Left cardiac atrium (tissue), 4 donors: ENCODE data around the gene TUBA1A. TPM values are rescaled to one million over a fixed set of nuclear protein-coding genes. Genes with fewer than 3 reads are reported as not detected.
"Not testable (repeated sequence)": the region's sequence is repeated elsewhere in the genome, so short reads cannot be mapped to it uniquely, and the experiment has no call there.

Source experiments
- ATAC-seq, 2 donors: fragments of 200-7000 bp; cut with Tn5 transposase; one replicate each; pipeline ENCODE4 v1.9.1; 2020; ENCODE audit warnings: mild to moderate bottlenecking in 2 of 2, moderate library complexity in 2 of 2
- DNase-seq: peaks from one replicate; pipeline ENCODE4 v3.0.0-alpha.2; 2020
- intact Hi-C, 2 donors: fragments of 100-400 bp; cut with DNase I; formaldehyde crosslinking; loops; one replicate each; pipeline versions ENCODE4 v1.14.1 to v1.15.1; 2022 to 2023
- total RNA-seq, 2 donors: library from RNA; stranded (reverse); fragmentation: NEBNext Ultra II Directional; extraction: Animal tissue kit (Norgen Biotek cat#: 25700); gene quantifications; one replicate each; pipeline ENCODE4 v1.2.1, GENCODE V29; 2021
- donor health status: DM: no; HTN: yes; CAD: no.
- donor health status: DM: no; HTN: yes; CAD: no; lungs with severe emphysema.
- donor health status: DM: yes; HTN: yes; CAD: no.
- donor health status: Dilated cardiomyopathy.

TUBA1A gene
- total RNA-seq, 2 donors from 2014 or later = 119 to 134 TPM

- ATAC-seq (no peak), DNase-seq (no peak)
- intact Hi-C loops = no loop called here
Measured at GRCh38 chr12:49174218-49174617, 14.7 kb downstream of the TUBA1A start.

- intact Hi-C loops = no loop called here
- ATAC-seq (no peak), DNase-seq (no peak)
Measured at GRCh38 chr12:49170924-49171323, 18.0 kb downstream of the TUBA1A start.

GRCh38 chr12:49165114-49165513, 23.8 kb downstream of the TUBA1A start:
- DNase-seq (no peak), ATAC-seq (no peak)
- intact Hi-C loops = no loop called here

- intact Hi-C loops, ATAC-seq, DNase-seq: not testable (repeated sequence)
Measured at GRCh38 chr12:49161901-49162300, 27.0 kb downstream of the TUBA1A start.

GRCh38 chr12:49161092-49161795, 27.6 kb downstream of the TUBA1A start:
- intact Hi-C loops = no loop called here
- DNase-seq = no peak
- ATAC-seq = no peak

- ATAC-seq = no peak
- intact Hi-C loops = no loop called here
- no peak for DNase-seq
Measured at GRCh38 chr12:49160399-49160798, 28.5 kb downstream of the TUBA1A start.

- ATAC-seq (no peak), DNase-seq (no peak)
- intact Hi-C loops = no loop called here
Measured at GRCh38 chr12:49154221-49154620, 34.7 kb downstream of the TUBA1A start.

GRCh38 chr12:49147384-49147783, 41.5 kb downstream of the TUBA1A start:
- no peak for DNase-seq
- no peak for ATAC-seq
- intact Hi-C loops = no loop called here

- ATAC-seq (no peak), DNase-seq (no peak)
- intact Hi-C loops = no loop called here
Measured at GRCh38 chr12:49146406-49146805, 42.5 kb downstream of the TUBA1A start.

GRCh38 chr12:49144384-49144783, 44.5 kb downstream of the TUBA1A start:
- DNase-seq (no peak), ATAC-seq (no peak)
- intact Hi-C loops = no loop called here

- ATAC-seq (no peak), DNase-seq (no peak)
- intact Hi-C loops = loop anchor here in 1 of 2 donors (10.0 kb wide), 1 partner anchor 46 kb away; the partner anchor contains the start of gene TUBA1A
Measured at GRCh38 chr12:49138999-49139398, 49.9 kb downstream of the TUBA1A start.

GRCh38 chr12:49138587-49138986, 50.3 kb downstream of the TUBA1A start:
- ATAC-seq = no peak
- no peak for DNase-seq
- intact Hi-C loops = loop anchor here in 1 of 2 donors (10.0 kb wide), 1 partner anchor 46 kb away; the partner anchor contains the start of gene TUBA1A

- DNase-seq (no peak), ATAC-seq (no peak)
- intact Hi-C loops = loop anchor here in 1 of 2 donors (10.0 kb wide), 1 partner anchor 47 kb away; the partner anchor contains the start of gene TUBA1A
Measured at GRCh38 chr12:49137476-49137875, 51.4 kb downstream of the TUBA1A start.

- intact Hi-C loops = loop anchor here in 1 of 2 donors (10.0 kb wide), 1 partner anchor 48 kb away; the partner anchor contains the start of gene TUBA1A
- not testable (repeated sequence) for ATAC-seq, DNase-seq
Measured at GRCh38 chr12:49136997-49137396, 51.9 kb downstream of the TUBA1A start.

Other genes starting within 250 kb of the TUBA1A start
- 10 to 100 TPM; 72.2 to 90.5 TPM for gene ARF3, start 231.6 kb downstream of the TUBA1A start, total RNA-seq
- gene WNT10B, start 217.3 kb downstream of the TUBA1A start, total RNA-seq = 1 to 10 TPM in 1 of 2 donors, under 1 TPM in 1; 0.65 to 1.0 TPM
- gene WNT1, start 210.8 kb downstream of the TUBA1A start, total RNA-seq = not detected
- under 1 TPM; 0.29 to 0.84 TPM for gene DDN, start 189.7 kb downstream of the TUBA1A start, total RNA-seq
- 10 to 100 TPM; 70.2 to 72.2 TPM for gene PRKAG1, start 170.3 kb downstream of the TUBA1A start, total RNA-seq
- 10 to 100 TPM; 44.1 to 47.4 TPM for gene KMT2D, start 128.3 kb downstream of the TUBA1A start, total RNA-seq
- under 1 TPM; 0.24 to 0.41 TPM for gene RHEBL1, start 119.1 kb downstream of the TUBA1A start, total RNA-seq
- 1 to 10 TPM in 1 of 2 donors, under 1 TPM in 1; 0.97 to 1.0 TPM for gene DHH, start 94.3 kb downstream of the TUBA1A start, total RNA-seq
- 10 to 100 TPM; 24.4 to 46.0 TPM for gene LMBR1L, start 78.2 kb downstream of the TUBA1A start, total RNA-seq
- gene TUBA1B, start 57.7 kb downstream of the TUBA1A start, total RNA-seq = 100 to 1,000 TPM; 577 to 615 TPM
- 10 to 100 TPM; 68.0 to 99.9 TPM for gene TUBA1C, start 76.0 kb upstream of the TUBA1A start, total RNA-seq
- under 1 TPM in 1 of 2 donors, not detected in 1; 0.59 TPM for gene PRPH, start 106.1 kb upstream of the TUBA1A start, total RNA-seq
- 1 to 10 TPM in 1 of 2 donors, not detected in 1; 1.5 TPM for gene TROAP, start 134.2 kb upstream of the TUBA1A start, total RNA-seq
- not detected for gene C1QL4, start 148.1 kb upstream of the TUBA1A start, total RNA-seq
- under 1 TPM; 0.47 to 0.68 TPM for gene DNAJC22, start 157.8 kb upstream of the TUBA1A start, total RNA-seq
- gene SPATS2, start 178.4 kb upstream of the TUBA1A start, total RNA-seq = 10 to 100 TPM in 1 of 2 donors, 1 to 10 TPM in 1; 7.6 to 10.5 TPM